Measurements from ENCODE around the gene NEU2.
"Not testable (repeated sequence)": the region's sequence is repeated elsewhere in the genome, so short reads cannot be mapped to it uniquely, and the experiment has no call there.

The NEU2 gene

DNA sequence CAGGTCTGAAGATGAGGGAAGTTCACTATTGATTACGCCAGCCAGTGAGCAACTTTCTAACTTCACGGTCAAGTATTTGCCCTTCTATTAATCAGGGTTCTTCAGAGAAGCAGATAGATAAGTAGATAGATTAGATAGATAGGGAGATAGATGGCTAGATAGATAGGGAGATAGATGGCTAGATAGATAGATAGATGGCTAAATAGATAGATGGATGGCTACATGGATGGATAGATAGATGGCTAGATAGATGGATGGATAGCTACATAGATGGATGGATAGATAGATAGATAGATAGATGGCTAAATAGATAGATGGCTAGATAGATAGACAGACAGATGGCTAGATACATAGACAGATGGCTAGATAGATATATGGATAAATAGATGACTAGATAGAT, 22.9 kb downstream of the NEU2 start:
- DNase-seq, result no peak

DNA sequence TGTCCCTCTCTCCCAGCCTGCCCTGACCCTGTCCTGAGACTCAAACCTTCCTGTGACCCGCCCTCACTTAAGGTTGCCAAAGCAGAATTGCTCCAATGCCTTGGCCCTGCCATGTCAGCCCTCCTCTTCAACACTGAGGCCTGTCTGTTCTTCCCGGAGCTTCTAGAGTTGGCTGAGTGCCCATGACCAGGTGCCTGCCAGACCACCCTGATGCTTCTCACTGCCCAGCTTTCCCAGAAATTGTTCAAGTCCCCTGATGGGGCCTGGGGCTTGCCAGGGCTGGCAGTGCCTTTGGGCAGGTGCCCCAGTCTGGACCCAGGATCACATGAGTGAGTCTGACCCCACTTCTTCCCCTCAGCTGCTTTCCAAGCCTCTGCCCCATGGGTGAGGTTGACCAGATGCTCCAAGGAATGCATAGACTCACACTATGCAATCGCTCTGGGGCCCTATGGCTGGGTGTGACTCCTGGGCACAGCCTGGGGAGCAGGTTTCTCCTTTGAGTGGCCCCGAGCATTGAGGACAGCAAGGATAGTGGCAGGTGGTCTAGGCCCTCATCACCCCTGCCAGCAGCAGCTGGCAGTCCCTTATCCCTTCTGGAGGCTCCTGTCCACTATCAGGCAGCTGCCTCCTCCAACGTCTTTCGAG, 24.6 kb downstream of the NEU2 start:
- no peak for DNase-seq

DNA sequence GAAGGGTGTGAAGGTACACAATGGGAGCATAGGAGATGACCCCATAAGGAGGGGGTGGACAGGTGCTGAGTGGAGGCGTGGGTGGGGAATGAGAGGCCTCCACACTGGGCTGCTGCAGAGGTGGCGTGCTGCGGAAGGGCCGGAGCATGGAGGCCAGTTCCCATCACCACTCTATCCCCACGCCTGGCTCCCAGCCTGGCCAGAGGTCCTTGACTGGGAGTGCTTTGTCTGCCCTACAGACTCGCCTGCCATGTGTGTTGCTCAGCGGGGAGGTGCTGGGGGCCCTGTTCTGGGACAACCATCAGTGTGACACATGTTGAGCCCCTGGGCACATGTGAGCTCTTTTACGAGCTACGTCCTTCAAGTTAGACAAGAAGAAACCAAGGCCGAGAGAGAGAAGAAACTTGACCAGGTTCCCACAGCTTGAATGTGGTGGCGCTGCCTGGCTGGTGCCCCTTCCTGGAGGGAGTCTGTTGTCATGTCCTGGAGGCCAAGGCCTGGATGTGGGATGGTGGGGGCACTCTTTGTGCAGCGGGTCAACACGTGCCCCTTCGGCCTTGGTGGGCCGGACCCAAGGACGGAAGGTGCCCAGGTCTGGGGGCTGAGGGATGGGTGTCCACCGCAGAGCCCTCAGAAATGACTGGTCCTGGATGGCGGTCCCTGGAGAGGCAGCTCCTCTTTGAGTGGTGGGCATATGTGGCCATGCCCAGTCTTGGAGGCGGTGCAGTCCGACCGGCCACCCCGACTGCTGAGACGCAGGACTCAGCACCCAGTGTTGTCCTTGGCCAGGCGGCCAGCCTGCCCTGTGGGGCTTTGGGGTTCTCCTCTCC, 26.5 kb downstream of the NEU2 start:
- DNase-seq, result no peak

DNA sequence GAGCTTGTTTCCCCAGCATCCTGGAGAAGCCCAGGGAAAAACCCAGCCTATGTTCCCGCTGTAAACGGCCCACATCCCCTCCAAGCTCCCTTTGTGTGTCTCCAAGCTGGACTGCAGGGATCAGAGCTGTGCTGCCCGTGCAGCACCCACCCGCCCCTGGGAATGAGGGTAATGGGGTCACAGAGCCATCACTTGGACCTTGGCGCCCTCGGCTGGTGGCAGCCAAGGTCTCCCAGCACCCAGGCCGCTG, 27.0 kb downstream of the NEU2 start:
- no peak for DNase-seq

DNA sequence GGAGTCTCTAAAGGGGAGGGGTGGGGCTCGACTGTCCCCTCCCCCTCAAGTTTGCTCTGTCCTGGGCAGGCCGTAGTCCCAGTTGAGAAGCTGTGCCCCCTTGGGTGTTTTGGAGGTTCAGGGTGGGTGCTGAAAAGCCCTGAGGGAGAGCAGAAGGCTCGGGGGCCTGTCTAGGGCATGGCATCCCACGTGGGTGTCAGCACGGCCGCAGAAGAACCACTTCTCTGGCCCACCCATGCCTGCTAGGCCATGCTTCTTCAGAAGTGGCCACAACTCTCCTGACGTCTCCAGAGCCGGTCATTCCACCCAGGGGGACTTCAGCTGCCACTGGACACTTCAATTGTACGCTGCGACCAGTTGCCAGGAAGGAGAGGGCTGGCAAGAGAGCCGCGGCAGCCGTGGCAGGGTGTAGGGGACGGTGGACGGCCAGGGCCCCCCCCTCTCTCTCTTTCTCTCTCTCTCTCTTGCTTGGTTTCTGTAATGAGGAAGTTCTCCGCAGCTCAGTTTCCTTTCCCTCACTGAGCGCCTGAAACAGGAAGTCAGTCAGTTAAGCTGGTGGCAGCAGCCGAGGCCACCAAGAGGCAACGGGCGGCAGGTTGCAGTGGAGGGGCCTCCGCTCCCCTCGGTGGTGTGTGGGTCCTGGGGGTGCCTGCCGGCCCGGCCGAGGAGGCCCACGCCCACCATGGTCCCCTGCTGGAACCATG, 27.5 kb downstream of the NEU2 start, which contains the start of gene INPP5D:
Gene INPP5D, plus strand, starts transcription at position 546 of the 704 bp plus-strand sequence. Its CDS starts 137 bp downstream, at position 683.
- DNase-seq, result peak in 5 of 58 donors; percentile 28 to 70 (median 42)

DNA sequence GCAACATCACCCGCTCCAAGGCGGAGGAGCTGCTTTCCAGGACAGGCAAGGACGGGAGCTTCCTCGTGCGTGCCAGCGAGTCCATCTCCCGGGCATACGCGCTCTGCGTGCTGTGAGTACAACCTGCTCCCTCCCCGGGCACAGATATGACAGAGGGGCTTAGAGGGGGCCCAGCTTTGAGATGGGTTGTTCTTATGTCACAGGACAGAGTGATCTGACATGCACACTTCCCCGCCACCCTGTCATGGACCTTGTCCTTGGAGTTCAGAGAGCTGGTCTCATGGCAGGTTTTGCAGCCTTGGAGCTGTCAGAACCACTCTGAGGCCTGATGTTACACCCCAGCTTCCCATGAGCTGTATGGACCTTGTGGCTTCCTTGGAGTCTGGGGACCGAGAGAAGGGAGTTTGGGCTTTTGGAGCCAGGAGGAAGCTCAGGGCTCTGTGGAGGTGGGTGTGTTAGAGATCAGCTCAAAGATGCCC, 28.1 kb downstream of the NEU2 start:
- no peak for DNase-seq

DNA sequence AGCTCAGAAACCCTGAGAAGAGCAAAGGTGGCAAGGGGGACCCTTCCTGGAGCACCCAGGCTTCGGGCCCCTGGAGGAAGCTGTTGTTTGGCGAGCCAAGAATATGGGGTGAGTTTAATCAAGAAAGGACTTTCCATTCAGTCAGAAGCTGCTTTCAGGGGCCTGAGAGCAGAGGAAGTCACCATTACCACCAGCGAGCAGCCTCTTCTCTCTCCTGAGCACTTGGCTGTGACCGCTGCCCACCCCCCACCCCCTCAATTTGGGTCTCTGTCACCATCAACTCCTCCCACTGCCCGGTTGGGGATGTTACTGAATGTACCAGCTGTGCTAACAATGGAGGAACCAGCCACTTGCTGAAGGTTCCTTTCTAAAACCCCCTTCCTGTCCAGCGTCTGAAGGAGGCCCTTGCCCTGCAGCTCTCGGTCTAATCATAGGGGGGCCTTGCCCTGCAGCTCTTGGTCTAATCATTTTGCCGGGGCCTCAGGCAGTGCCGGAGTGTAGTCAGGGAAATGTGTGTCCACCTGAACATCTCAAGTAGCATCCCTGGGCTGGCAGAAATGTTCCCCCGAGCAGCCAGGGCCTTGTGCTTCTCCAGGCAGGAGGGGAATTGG, 28.6 kb downstream of the NEU2 start:
- DNase-seq, result no peak

DNA sequence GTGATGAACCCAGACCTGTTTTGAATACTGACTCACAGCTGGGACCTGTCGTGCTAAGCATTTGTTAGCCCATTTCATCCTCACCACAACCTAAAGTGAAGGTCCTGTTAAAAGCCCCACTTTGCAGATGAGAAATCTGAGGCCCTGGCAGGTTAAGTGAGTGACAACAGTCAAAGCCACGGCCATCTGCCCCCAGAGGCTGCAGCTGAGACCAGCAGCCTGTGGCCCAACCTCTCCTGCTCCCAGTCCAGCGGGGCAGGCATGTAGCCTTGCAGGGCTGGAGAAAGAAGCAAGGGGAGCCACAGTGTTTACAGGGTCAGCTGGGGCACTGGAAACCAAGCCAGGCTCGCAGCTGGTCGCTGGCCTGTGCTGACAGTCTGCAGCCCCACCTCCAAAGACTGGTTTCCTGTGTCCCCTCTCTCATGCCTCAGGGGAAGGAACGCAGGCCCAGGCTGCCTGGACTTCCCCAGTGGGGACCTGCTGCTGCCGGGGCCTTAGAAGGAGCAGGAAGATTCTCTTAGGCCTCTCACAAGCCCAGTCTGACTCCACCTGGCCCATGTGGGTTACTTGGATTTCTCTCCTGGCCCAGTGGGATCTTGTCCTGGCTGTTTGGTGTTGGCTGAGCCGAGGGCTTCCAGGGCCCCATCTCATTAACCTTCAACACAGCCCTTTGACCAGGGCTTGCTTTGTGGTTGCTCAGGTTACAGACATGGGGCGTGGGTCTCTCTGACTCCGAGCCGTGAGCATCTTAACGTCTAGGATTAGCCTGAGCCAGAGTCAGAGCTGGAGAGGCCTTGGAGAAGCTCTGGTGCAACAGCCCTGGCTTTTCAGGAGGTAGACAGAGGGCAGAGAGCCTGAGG, 29.3 kb downstream of the NEU2 start:
- DNase-seq, result peak in 4 of 58 donors; percentile 19 to 55 (median 30)

DNA sequence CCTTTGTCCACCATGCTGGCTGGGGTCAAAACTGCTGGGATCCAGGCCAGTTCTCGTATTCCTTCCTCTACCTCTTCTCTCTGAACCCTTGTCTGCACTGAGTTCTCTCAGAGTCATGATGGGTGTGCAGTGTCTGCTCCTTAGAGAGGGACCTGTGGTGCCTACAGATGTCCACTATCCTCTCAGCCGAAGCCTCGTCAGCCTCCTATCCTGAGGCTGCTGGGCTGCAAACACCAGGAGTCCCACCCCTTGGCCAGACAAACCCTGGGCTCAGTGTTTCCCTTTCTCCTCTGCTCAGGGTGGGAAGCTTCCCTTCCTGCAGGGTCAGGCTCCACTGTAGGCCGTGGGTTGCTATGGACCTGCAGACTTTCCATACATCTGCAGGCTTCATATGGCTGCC, 30.0 kb downstream of the NEU2 start:
- no peak for DNase-seq

DNA sequence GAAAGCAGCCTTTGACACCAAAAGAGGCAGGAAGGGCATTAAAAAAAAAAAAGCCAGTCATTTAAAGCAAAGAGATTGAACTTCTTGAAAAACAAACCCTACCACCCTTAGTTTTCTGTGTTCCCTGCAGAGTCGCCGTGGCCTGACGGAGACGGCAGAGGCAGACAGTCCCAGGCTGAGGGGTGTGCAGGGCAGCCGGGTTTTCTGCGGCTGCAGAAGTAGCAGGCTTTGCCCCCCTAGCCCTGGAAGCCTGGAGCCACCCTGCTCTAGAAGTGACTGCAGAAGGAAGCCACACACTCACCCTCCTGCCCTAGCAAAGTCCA, 30.4 kb downstream of the NEU2 start:
- DNase-seq, result no peak

DNA sequence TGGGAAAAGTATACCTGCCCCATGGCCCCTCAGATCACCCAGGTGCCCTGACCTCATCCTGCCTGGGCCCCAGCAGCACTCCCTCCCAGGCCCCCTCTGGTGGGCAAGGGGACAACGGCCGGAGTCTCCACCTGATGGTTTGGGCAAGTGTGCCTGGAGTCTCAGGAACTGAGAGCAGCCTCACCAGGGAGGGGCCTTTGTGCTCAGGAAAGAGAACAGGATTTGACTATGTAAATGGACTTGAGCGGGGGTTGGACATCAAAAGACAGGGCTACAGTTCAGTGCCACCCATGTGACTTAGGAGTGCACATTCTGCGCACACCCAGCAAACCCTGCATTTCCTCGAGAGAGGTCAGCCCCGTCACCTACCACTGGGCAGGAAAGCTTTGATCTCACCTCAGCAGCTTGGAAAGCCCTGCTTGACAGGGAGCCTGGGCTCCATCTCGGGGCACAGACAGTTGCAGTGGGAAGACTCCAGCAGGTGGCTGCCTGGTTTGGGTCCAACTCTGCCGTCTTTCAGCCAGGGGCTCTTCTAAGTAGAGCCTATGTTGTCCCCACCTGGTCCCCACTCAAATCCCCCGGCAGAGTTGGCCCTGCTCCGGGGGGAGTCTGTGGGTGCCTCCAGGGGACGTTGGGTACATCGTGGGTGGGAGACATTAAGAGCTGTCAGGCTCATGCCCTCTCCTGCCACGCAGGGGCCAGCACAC, 30.9 kb downstream of the NEU2 start:
- DNase-seq, result no peak

DNA sequence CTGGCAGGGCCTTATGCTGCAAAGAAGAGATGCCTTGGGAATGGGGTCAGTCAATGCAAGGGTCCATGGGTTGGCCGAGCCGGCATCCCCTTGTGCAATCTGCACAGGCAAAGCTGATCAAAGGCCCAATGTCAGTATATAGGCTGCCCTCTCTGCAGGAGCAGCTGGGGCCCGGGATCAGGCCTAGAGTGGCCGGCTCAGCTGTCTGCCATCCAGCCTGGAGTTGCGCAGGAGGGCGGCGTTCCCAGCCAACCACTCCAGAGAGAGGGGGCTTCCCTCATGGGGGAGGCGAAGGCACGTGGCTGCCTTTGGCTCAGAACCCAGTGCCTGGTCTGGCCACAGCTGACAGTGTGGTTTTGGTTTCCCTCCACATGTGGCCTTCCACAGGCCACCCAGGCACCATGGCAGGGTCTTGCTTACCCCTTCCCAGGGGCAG, 31.5 kb downstream of the NEU2 start:
- no peak for DNase-seq

DNA sequence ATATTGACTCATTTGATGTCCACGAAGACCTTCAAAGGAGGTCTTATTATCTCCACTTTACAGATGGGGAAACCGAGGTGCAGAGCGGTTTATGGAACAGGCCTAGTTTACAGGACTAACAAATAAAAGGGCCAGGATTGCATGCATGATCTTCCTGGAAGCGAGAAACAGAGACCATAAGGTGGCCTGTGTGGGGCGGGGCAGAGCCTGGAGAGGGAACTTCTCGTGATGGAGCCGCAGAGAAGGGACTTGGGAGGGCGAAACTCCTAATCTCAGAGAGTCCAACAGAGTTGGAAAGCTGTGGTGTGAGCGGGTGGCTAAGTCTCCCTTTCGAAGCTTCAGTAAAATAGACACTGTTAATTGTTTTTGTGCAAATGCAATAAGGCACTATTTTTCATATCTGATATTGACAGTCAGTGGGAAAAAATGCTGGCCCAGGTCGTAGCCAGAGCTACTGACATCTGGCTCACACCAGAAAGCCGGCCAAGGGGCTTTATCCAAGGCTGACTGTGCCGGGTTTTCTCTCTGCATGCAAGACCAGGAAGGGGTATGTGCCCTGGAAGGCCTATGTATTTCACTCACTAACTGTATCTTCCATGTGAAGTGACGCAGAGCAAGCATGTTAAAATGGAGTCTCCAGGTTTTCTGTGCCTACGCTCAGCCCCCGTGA, 32.2 kb downstream of the NEU2 start:
- no peak for DNase-seq

DNA sequence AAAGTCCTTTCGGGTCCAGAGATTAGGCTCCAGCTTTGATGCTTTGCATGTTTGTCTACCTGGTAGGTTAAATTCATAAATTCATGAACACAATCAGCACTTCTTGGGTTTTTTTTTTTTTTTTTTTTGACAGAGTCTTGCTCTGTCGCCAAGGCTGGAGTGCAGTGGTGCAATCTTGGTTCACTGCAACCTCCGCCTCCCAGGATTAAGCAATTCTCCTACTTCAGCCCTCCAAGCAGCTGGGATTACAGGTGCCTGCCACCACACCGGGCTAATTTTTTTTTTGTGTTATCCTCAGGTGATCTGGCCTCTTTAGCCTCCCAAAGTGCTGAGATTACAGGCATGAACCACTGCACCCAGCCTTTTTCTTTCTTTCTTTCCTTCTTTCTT, 32.7 kb downstream of the NEU2 start:
- DNase-seq, result not testable (repeated sequence)

DNA sequence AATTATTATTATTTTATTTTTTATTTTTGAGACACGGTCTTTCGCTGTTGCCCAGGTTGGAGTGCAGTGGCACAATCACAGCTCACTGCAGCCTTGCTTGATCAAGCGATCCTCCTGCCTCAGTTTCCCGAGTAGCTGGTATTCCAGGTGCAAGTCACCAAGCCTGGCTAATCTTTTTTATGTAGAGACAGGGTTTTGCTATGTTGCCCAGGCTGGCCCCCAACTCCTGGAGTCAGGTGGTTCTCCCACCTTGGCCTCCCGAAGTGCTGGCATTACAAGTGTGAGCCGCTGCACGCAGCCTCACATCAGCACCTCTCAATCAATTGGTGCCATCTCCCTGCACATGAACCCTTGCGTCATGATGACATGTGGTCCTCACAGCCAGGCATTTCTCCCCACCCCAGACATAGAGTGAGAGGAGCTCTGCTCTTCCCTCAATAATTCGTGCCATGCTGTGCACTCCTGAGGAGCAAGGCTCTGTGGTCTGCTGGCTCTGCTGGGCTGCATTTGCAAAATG, 33.5 kb downstream of the NEU2 start:
- no peak for DNase-seq

DNA sequence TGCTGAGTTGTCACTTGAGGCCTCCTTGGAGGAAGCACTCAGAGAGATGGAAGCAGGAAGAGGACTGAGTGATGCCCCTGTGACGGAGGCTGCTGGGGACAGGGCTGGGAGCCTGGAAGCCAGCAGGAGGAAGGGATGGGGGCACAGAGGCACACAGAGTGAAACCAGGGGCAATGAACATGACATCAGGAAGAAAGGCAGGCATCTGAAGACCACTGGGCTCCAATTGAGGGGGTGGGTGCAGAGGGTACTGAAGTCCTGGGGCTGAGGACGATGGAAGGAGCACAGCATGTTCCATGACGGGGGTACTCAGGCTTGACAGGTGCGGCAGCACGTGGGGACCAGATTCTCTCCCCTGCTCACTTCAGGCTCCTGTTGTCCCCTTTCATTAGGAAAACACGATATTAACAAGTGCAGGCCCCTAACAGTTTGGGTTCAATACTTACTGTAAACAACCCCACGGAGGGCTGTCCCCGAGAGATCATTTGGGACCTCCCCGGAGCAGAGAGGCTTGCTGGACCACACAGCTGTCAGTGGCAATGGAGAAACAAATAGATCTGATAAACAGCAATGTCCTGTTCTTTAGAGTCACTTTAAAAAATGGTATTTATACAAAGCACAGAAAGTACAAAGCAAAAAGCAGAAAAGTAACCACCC, 36.4 kb downstream of the NEU2 start:
- no peak for DNase-seq

DNA sequence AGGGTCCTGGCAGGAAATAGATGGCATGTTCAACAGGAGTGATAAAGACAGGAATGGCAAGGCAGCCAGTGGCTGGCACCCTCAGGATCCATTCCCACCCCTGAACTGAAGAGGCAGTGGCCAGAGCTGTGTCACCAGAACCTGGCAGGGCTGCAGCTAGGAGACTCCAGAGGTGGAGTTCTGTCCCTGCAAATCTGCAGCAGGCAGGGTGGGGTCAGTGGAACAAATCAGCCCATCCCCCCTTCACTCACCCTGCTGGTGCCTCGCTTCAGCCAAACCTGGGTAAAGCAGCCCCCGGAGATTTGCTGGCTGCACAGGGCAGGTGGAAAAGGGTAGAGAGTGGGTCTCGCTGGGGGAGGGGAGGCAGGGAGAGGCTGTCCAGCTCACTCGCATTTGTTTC, 40.4 kb downstream of the NEU2 start:
- no peak for DNase-seq

DNA sequence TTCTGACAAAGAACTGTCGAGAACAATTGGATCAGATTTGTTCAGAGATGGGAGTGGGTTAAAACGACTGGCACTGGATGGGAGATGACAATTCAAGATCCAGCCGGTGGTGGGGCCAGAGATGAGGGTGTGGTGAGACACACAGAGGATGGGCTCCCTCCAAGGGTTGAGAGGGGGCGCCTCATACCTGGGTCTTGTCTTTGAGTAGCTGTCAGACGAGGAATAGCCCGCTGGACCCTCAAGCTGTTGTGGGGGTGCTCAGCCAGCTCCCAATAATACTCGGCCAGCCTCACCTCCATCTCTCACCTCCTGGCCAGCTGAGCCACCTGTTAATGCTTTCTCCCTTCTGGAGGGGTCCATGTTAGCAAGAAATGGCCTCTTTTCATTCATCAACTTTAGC, 41.6 kb downstream of the NEU2 start:
- DNase-seq, result no peak
